ENCODE data around the gene UMAD1.

GRCh38 chr7:7630626-7631329 lies 9.8 kb upstream of the UMAD1 start:
- no peak for TF ChIP-seq CSRNP3 (CRISPR knock-in tag; IDR thresholded peaks at IDR 0.05)
- TF ChIP-seq CSDC2 (CRISPR knock-in tag; IDR thresholded peaks at IDR 0.05): no peak
- no peak for TF ChIP-seq ISL1 (CRISPR knock-in tag; IDR thresholded peaks at IDR 0.05)
- TF ChIP-seq ZNF565 (CRISPR knock-in tag; conservative IDR thresholded peaks at IDR 0.05; ENCODE audit: low read depth): no peak
- no peak for TF ChIP-seq RARB (CRISPR knock-in tag; IDR thresholded peaks at IDR 0.05)
- no peak for TF ChIP-seq CREB5 (CRISPR knock-in tag; IDR thresholded peaks at IDR 0.05; ENCODE audit: low read depth)
- TF ChIP-seq ZFP30 (CRISPR knock-in tag; IDR thresholded peaks at IDR 0.05): no peak
- no peak for TF ChIP-seq ZNF8 (CRISPR knock-in tag; IDR thresholded peaks at IDR 0.05)
- no peak for TF ChIP-seq POU6F1 (CRISPR knock-in tag; IDR thresholded peaks at IDR 0.05; ENCODE audit: borderline replicate concordance, low read depth)

All from SK-N-SH treated with all-trans-retinoic acid at 6 μM for 48 hours (cell line).